Activated CD4-positive, alpha-beta T cell treated with anti-CD3 and anti-CD28 coated beads, Interleukin-2, amount 10 ng/mL, durations not matched to agents 24 days and 14 days (primary cell): ENCODE results near the gene ELAVL2. TPM values are rescaled to one million over a fixed set of nuclear protein-coding genes. Genes with fewer than 3 reads are reported as not detected.

ENCODE experiments used
- DNase-seq: peaks from one replicate; pipeline ENCODE4 v3.0.0; 2022
- H3K27ac Mint-ChIP-seq: one replicate; pipeline ENCODE4 v1.8.0; 2022; ENCODE audit warnings: mild to moderate bottlenecking, mixed read lengths
- H3K27me3 Mint-ChIP-seq: one replicate; pipeline ENCODE4 v1.8.0; 2022; ENCODE audit warnings: mixed read lengths
- H3K36me3 Mint-ChIP-seq: one replicate; pipeline ENCODE4 v1.8.0; 2022; ENCODE audit warnings: low read depth, mild to moderate bottlenecking, mixed read lengths
- H3K4me1 Mint-ChIP-seq: one replicate; pipeline ENCODE4 v1.8.0; 2021; ENCODE audit warnings: mixed read lengths
- H3K4me3 Mint-ChIP-seq: one replicate; pipeline ENCODE4 v1.8.0; 2022; ENCODE audit warnings: mild to moderate bottlenecking, moderate library complexity, mixed read lengths
- H3K9me3 Mint-ChIP-seq: one replicate; pipeline ENCODE4 v1.8.0; 2021; ENCODE audit warnings: mixed read lengths
- intact Hi-C: fragments of 100-400 bp; cut with micrococcal nuclease; formaldehyde crosslinking; loops from one replicate; pipeline ENCODE4 v1.15.1; 2023
- total RNA-seq: library from RNA; stranded (reverse); gene quantifications from 2 replicates; pipeline ENCODE4 v1.2.3, GENCODE V29; 2022

The ELAVL2 gene
- total RNA-seq, 1 donor from 2014 or later = not detected

DNA sequence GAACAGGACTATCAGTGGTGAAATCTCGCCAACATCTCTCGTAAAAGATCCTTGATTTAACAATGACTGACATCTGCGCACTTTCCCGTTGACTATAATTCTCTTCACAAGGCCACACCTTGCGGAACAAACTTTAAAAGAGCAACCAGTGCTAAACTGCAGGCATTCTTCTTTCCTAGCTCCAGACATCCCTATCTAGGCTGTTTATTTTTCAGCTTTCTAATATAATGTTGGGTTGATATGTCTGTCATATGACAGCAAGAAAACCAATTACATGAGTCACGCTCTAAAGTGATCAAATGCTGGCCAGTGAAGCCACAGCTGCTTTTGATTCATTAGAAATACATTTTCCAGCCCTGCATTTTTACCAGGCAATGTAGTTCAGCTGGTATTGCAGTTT, 162.5 kb downstream of the ELAVL2 start:
- DNase-seq = no peak
- intact Hi-C loops = no loop called here
- no peak overlapping the region for H3K4me3 Mint-ChIP-seq
- H3K36me3 Mint-ChIP-seq = no peaks in the 10 kb centered on the region
- no peaks in the 10 kb centered on the region for H3K4me1 Mint-ChIP-seq
- H3K27ac Mint-ChIP-seq = no peak overlapping the region
- peaks cover under 1% of the 10 kb centered on the region for H3K9me3 Mint-ChIP-seq
- H3K27me3 Mint-ChIP-seq = no peaks in the 10 kb centered on the region

DNA sequence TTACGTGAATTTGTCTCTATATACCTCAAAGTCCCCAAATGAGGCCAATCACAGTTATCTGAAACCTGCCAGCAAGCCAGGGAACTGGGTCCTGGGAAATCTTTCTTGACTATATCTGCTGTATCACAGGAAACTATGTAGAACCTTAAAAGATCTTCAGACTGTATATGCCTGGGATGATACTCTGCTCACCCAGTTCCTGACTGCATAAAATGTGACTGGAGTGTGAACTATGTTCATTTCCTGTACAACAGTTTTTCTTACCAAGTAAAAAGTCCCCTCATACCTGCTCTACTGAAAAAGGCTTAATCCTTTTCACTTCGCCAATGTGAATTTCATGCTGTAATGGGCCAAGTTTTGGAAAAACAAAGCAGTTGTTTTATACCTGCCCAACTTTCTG, 162.9 kb downstream of the ELAVL2 start:
- Mint-ChIP-seq H3K27me3 (no peaks in the 10 kb centered on the region), H3K9me3 (peaks cover 3% of the 10 kb centered on the region), H3K27ac (no peak overlapping the region), H3K4me3 (no peak overlapping the region), H3K36me3 (no peaks in the 10 kb centered on the region), H3K4me1 (no peaks in the 10 kb centered on the region)
- intact Hi-C loops = no loop called here
- no peak for DNase-seq

DNA sequence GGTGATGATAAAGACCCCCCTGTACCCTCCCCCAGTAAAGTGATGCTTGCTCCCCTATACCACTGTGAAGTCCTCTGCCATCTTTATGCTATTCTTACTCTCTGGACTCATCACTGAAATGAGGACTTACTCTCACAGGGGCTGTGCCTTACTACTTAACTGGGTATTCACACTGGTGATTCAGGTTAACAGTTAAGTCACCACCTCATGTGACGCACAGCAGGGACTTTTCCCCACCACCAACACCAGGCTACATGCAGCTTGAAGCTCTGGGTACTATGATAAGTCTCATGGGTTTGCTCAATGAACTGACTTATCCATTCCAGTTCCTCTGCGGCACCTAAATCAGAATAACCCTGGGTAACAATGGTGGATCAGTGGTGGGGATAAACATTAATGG, 163.7 kb downstream of the ELAVL2 start:
- no peak overlapping the region for H3K27ac Mint-ChIP-seq
- no peaks in the 10 kb centered on the region for H3K4me1 Mint-ChIP-seq
- intact Hi-C loops = no loop called here
- H3K9me3 Mint-ChIP-seq = peaks cover 3% of the 10 kb centered on the region
- no peak overlapping the region for H3K4me3 Mint-ChIP-seq
- no peaks in the 10 kb centered on the region for H3K27me3 Mint-ChIP-seq
- H3K36me3 Mint-ChIP-seq = no peaks in the 10 kb centered on the region
- no peak for DNase-seq

DNA sequence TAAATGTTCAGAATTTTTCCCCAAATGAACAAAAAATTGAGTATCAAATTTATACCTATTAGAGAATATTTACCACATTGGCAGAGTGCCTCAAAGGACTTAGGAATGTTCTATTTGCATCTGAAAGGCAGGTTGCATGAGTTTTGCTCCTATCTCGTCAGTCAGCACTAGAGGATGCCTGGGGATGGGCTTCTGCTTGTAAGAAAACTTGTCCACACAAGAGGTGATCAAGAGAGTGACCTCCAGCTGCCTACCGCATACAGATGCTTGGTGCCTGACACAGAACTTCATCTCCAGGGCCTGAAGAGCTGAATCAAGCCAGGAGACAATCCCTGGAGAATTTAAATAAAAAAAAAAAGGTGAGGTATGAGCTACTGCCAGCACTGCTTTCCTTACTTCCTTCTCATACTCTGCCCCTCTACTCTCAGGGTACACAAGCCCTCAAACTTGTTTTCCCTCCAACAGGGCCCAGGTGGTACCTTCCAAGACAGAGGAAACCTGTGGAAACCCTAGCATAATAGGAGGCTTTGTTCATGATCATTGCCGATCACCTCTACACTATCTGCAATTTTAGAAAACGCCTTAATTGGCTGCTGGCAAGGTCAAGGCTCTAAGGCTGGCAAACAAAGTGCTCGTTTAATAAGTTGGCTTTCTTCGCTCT, 166.6 kb downstream of the ELAVL2 start:
- Mint-ChIP-seq H3K4me1 (no peaks in the 10 kb centered on the region), H3K27me3 (no peaks in the 10 kb centered on the region), H3K9me3 (peaks cover 8% of the 10 kb centered on the region), H3K4me3 (no peak overlapping the region), H3K27ac (no peak overlapping the region), H3K36me3 (no peaks in the 10 kb centered on the region)
- intact Hi-C loops = no loop called here
- DNase-seq = no peak

DNA sequence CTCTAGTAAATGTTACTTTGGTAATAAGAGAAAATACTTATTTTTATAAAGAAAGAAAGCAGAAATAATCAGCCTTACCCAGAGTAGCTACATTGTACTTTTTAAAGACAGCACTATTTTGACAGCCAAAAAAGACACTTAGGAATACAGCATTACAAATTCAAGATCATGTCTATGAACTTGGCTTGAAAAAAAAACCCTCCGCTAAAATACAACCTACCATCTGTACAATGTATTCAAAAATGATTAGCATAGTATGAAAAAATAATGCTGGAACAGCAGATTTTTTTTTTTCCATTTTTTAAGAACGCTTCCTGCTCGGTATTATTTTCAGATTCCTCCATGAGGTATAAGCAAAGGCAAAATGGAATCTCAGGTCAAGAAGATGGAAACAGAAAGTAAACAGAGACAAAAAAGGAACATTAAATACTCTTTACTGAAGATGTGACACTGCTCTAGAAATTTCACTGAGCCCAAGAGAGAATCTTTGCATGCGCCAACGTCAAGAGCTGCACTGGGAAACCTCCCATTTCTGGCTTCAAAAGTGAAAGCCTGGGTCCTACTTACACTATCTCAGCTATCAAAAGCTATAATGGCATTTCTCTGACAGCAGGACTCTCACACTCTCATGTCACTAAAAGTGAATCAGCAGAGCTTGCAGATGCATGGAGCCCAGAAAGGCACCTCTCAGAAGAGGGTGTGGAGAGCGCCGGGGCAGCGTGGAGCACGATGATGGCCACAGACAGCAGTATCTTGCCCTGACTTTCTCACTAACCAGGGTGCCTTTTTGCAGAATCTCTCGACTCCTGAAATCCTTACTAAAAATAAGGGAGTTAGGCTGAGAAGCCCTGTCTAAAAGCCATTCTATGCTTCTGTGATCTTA, 167.4 kb downstream of the ELAVL2 start:
- H3K27me3 Mint-ChIP-seq = no peaks in the 10 kb centered on the region
- peaks cover 8% of the 10 kb centered on the region for H3K9me3 Mint-ChIP-seq
- no peaks in the 10 kb centered on the region for H3K36me3 Mint-ChIP-seq
- intact Hi-C loops = no loop called here
- no peak for DNase-seq
- no peak overlapping the region for H3K4me3 Mint-ChIP-seq
- H3K27ac Mint-ChIP-seq = no peak overlapping the region
- no peaks in the 10 kb centered on the region for H3K4me1 Mint-ChIP-seq

DNA sequence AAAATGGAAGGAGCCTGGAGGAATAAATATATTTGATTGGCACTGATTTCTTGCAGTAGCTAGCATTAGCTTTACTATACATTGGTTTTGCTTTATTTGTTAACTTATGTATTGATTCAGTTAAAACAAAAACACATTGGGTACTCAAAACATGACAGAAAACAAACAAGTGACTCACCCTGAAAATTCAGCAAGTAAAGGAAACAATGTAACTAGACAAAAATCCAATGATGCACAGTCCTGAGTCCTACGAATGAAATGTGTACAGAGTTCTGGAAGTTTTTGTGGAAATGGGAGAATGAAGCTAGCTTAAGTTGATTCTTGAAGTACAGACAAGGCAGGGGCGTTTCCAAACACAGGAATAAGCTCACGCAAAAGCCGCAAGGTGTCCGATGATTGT, 175.0 kb downstream of the ELAVL2 start:
- intact Hi-C loops = no loop called here
- no peaks in the 10 kb centered on the region for H3K9me3 Mint-ChIP-seq
- no peaks in the 10 kb centered on the region for H3K27me3 Mint-ChIP-seq
- H3K36me3 Mint-ChIP-seq = no peaks in the 10 kb centered on the region
- no peak overlapping the region for H3K4me3 Mint-ChIP-seq
- DNase-seq = no peak
- no peak overlapping the region for H3K27ac Mint-ChIP-seq
- no peaks in the 10 kb centered on the region for H3K4me1 Mint-ChIP-seq

DNA sequence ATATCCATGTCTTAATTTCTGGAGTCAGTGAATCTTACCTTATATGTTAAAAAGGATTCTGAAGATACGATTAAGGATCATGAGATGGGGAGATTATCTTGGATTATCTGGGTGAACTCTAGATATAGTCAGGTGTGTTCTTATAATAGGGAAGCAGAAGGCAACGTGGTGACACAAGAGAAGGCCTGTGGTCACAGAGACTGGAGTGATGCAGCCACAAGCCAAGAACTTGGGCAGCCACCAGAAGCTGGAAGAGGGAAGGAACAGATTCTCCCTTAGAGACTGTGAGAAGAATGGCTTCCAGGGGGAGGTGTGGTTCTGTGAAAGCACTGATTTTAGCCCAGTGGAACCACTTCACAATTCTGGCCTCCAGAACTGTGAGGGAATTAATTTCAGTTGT, 177.4 kb downstream of the ELAVL2 start:
- intact Hi-C loops = no loop called here
- Mint-ChIP-seq H3K27me3 (no peaks in the 10 kb centered on the region), H3K4me1 (no peaks in the 10 kb centered on the region), H3K27ac (no peak overlapping the region), H3K4me3 (no peak overlapping the region), H3K9me3 (no peaks in the 10 kb centered on the region), H3K36me3 (no peaks in the 10 kb centered on the region)
- no peak for DNase-seq

DNA sequence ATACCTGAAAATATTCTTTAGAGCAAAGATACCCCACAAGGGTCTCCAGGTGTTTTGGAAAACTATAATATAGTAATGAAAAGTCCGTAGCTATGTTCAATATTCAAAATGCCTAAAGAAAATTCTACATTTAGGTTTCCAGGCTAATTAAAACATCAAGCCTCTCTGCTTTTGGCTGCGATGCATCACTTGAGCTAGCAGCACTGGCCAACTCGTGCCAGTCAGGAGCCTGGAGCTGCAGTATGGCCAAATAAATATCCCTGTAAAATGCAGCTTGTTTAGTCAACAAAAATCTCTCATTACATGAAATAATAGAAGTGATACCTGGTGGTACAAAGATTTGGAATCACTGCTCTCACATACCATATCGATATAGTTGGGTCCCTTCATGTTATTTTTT, 181.1 kb downstream of the ELAVL2 start:
- H3K27ac Mint-ChIP-seq = no peak overlapping the region
- no peak for DNase-seq
- intact Hi-C loops = no loop called here
- no peaks in the 10 kb centered on the region for H3K27me3 Mint-ChIP-seq
- no peak overlapping the region for H3K4me3 Mint-ChIP-seq
- no peaks in the 10 kb centered on the region for H3K9me3 Mint-ChIP-seq
- H3K36me3 Mint-ChIP-seq = no peaks in the 10 kb centered on the region
- no peaks in the 10 kb centered on the region for H3K4me1 Mint-ChIP-seq

DNA sequence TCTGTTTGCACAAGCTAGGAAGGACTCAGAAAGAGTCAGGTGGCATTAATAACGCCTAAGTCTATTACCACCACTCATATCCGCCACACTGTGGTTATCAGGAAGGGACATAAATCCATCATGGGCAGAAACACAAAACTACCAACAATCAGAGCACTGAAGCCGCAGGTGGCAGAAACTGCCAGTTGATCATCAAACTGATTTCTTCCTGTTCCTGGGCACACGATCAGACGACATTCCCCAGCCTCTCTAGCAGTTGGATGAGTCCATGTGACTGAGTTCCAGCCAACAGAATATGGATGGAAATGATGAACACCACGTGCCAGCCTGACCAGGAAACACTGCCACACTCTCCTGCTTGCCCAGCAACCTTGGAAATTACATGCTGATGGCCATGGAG, 181.7 kb downstream of the ELAVL2 start:
- no peak for DNase-seq
- H3K27ac Mint-ChIP-seq = no peak overlapping the region
- no peaks in the 10 kb centered on the region for H3K9me3 Mint-ChIP-seq
- no peaks in the 10 kb centered on the region for H3K36me3 Mint-ChIP-seq
- intact Hi-C loops = no loop called here
- no peaks in the 10 kb centered on the region for H3K27me3 Mint-ChIP-seq
- no peaks in the 10 kb centered on the region for H3K4me1 Mint-ChIP-seq
- H3K4me3 Mint-ChIP-seq = no peak overlapping the region

DNA sequence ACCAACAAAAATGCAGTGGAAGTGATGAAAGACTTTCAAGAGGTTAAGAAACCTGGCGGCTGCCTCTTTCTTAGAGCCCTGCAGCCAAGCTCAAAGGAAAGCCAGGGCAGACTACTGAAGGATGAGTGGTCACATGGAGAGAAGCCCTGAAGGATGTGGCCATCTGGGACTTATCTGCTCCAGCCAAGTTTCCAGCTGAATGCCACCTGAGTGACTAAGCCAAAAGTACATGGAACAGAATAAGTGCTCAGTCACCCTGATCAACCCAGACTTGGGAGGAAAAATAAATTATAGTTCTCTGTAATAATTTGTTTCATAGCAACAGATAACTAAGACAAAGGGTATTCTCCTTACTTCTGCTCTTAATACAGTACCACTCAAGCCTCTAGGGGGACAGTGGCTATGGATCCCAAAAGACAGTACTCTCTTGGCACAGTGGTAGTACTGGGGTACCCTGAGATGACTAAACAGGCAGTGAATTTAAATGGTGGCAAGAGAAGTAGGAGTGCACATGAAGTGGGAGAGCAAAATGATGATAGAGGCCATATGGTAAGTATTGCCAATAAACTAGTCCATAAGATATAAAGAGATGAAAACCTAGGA, 182.3 kb downstream of the ELAVL2 start:
- no peak for DNase-seq
- Mint-ChIP-seq H3K9me3 (no peaks in the 10 kb centered on the region), H3K27ac (no peak overlapping the region), H3K4me1 (no peaks in the 10 kb centered on the region), H3K27me3 (no peaks in the 10 kb centered on the region), H3K4me3 (no peak overlapping the region), H3K36me3 (no peaks in the 10 kb centered on the region)
- intact Hi-C loops = no loop called here
